HG03159 (cell line): ENCODE data around the gene MTHFD2.
"Not testable (repeated sequence)": the region's sequence is repeated elsewhere in the genome, so short reads cannot be mapped to it uniquely, and the experiment has no call there.

Source experiments
- ATAC-seq: cut with Tn5 transposase; IDR thresholded peaks from one replicate; pipeline ENCODE4 v1.9.1; 2021; ENCODE audit warnings: mild to moderate bottlenecking, moderate library complexity; ENCODE audit not compliant: unreplicated experiment

The MTHFD2 gene

DNA sequence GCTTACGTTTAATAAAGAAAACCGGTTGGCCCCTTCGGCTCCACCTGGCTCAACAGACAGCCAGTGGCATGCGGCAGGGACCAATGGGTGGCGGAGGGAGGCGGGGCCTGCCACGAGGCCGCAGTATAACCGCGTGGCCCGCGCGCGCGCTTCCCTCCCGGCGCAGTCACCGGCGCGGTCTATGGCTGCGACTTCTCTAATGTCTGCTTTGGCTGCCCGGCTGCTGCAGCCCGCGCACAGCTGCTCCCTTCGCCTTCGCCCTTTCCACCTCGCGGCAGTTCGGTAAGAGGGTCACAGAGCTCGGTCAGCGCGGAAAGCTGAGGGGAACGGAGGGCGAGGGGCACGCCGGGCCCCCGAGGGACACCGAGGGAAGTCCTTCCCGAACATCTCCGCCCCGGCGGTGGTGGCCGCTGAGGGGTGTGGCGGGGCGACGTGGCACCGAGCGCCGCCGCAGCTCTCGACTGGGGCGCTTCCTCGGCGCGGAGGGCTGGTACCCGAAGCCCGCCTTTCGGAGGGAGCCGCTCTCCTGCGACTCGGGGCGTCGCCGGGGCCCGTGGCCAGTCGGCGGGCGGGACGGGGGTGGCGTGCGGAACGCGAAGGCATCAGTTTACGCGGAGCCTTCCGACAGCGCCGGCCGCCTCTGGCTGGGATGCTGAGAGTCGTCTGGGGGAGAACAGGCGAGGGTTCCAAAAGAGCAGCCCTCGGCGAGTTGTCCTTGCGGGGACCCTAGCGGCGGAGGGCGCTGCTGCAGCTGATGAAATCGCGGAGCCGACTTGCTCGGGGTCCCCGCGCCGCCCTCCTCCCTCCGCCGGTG, at the start of gene MTHFD2:
Gene MTHFD2, plus strand, starts transcription at position 155 of the 814 bp plus-strand sequence. Its CDS starts 27 bp downstream, at position 182.
- ATAC-seq, result peak; percentile 87

DNA sequence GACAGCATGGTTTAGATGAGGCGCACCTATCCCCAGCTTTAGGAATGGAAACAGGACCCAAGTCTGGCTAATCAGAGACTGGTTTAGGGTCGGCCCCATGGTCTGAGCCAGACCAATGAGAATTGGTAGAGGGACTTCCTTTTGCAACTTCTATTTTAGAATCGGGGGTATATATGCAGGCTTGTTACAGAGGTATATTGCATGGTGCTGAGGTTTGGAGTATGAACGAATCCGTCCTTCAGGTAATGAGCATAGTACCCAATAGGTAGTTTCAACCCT, 49.2 kb upstream of the MTHFD2 start:
- no peak for ATAC-seq

DNA sequence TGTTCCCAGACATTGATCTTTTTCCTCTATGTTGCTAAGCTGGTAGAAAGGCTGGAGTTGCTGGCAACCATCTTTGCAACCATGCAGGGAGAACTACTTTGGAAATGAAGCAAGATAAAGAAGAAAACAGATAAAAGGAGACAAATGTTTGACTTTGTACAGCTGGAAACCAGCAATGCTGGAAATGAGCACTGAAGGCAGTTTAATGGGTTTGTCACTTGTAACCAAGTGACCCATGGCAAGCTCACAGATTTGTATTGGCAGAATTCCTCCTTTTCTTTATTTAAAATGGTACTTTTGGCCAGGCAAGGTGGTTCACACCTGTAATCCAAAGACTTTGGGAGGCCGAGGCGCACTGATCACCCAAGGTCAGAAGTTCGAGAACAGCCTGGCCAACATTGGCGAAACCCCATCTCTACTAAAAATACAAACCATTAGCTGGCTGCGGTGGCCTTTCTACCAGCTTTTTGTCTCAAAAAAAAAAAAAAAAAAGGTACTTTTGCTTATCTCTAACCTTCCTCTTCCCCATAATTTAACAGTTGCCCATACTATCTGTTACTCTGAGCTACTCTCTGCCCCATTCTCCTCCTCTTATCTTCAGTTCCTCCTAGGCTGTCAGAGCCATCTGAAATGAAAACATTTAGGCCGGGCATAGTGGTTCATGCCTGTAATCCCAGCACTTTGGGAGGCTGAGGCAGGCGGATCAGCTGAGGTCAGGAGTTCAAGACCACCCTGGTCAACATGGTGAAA, 48.7 kb upstream of the MTHFD2 start:
- ATAC-seq, result no peak

DNA sequence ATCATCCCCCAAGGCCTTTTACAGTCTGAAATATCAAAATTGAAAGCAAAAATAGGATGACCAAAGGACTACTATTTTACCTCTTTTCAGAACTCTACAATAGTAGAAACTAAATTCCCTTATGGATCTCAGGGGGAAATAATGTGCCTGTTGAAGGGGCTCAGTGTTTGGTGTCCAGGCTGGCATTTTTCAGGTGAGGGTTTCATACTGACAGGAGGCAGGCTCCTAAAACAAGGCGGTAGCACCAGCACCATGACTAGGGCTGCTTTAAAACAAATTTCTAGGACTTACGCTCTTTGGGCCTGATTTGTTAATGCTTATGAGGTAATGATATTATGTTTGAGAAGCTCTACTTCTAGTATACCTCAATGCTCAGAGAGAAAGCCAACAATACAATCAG, 45.5 kb upstream of the MTHFD2 start:
- ATAC-seq, result no peak

DNA sequence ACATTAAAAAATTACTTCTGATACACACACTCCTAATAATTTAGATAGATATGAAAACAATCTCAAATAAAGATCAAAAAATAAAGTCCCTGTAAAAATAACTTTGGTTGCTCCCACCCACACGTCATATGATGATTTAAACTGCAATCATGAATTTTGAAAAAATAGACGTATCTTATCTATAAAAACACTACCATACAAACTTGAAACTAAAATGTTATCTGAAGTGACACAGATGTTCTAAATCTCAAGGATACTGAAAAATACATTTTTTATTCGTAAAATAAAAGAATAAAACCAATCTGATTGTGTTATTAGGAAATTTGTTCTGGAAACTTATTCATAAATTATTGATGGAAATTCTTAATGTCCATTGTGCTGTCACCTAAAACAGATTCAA, 42.6 kb upstream of the MTHFD2 start:
- ATAC-seq, result no peak

DNA sequence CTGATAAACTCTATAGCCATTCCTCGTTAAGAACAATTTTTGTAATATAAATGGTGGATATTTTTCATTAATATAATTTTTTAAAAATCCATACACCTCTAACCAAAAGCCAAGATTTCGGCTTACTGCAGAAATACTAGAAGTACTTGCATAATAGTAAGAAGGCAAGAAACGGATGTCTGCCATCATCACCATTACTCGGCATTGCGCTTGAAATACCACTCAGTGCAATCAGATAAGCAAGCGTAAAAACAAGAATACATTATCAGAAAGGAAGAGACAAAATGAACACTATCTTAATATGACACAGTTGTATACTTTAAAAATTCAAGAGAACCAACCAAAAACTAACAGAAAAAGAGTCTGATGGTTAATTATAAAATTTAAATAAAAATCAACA, 35.5 kb upstream of the MTHFD2 start:
- no peak for ATAC-seq

DNA sequence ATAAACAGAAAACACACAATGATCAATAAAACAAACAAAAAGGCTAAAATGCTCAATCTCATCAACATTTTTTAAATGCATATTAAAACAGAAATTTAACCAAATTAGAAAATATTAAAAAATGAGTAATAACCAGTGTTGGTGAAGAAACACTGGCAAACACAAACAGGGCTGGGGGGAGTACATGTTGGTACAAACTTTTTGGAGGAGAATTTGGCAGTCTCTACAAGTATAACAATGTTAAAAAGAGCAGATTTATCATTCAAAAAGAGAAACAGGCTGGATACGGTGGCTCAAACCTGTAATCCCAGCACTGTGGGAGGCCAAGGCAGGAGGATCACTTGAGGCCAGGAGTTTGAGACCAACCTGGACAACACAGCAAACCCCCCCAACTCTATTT, 33.7 kb upstream of the MTHFD2 start:
- ATAC-seq, result no peak

DNA sequence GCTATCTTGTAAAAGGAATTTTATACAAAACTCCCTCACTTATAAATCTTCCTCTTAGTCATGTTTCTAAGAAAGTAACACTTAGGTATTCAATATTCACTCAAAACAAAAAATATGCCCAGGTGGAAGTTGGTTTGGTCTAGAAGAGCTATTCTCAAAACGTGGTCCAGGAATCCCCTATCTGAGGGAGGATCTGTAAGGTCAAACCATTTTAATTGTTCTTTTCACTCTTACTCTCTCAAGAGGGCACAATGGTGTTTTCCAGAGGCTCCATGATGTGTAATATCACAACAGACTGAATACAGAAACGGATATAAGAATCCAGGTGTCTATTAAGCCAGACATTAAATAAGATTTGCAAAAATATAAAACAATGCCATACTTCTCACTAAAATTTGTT, 29.7 kb upstream of the MTHFD2 start:
- no peak for ATAC-seq

DNA sequence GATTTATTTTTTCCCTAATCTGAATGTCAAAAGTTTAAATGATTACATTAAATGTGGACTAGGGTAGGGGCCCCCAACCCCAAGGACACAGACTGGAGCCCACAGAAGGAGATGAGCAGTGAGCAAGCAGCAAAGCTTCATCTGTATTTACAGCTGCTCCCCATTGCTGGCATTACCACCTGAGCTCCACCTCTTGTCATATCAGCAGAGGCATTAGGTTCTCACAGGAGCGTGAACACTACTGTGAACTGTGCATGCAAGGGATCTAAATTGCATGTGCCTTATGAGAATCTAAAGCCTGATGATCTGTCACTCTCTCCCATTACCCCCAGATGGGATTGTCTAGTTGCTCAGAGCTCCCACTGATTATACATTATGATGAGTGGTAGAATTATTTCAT, 23.5 kb upstream of the MTHFD2 start:
- no peak for ATAC-seq

DNA sequence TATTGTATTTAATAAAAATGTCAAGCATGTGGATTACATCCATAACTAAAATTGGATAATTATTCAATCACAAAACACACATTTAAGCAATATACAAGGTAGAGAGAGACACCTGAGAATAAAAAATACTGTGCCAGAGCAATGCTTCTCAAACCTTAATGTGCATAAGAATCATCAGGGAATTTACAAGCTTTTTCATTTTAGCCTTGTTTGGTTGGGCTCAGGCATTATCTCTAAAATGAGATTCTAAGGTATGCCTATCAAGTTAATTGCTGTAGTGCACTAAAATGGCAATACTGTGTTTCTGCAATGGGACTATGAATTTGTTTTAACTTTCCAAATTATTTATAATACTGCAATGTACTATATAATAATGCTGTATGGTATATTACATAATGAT, 20.7 kb upstream of the MTHFD2 start:
- ATAC-seq, result no peak

DNA sequence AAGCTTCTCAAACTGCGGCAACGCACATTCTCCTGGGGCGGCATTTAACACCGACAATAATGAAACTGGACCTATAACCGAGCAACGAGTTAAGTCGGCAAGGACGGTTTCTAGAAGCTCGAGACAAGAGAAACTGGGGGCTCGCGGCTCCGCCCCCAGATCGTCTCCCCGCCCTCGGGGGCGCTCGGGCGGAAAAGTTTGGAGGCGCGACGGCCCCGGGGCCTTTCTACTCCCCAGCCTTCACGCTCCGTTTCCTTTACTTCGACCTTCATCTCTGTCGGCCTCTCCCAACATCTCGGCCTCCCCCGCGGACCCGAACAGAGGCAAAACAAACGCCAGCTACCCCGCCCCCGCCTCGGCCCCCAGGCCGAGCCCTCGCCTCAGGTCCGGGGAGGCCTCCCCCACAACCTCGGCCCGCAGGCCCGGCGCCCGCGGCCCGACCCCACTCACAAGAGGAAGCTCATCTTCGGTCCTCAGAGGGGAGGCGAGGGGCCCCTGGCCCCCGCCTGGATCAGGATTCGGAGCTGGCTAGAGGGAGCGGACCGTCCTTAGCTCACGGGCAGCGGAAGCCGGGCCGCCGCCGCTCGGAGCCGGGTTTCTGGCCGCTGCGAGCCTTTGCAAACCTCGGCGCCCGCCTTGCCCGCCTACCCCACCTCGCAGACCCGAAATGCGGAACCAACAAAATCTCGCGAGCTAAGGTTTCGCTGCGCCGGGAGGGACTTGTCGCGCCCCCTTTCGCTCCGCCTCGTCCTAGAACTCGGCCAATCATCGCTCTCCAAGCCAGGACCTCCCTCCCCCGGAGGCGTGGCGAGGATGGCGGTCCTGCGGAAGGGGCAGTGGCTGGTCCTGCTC, 20.0 kb upstream of the MTHFD2 start, which contains the start of gene MOB1A:
Gene MOB1A, minus strand, starts transcription at position 669 of the 852 bp plus-strand sequence. Its CDS starts 205 bp downstream, at position 464.
- peak; percentile 82 for ATAC-seq

DNA sequence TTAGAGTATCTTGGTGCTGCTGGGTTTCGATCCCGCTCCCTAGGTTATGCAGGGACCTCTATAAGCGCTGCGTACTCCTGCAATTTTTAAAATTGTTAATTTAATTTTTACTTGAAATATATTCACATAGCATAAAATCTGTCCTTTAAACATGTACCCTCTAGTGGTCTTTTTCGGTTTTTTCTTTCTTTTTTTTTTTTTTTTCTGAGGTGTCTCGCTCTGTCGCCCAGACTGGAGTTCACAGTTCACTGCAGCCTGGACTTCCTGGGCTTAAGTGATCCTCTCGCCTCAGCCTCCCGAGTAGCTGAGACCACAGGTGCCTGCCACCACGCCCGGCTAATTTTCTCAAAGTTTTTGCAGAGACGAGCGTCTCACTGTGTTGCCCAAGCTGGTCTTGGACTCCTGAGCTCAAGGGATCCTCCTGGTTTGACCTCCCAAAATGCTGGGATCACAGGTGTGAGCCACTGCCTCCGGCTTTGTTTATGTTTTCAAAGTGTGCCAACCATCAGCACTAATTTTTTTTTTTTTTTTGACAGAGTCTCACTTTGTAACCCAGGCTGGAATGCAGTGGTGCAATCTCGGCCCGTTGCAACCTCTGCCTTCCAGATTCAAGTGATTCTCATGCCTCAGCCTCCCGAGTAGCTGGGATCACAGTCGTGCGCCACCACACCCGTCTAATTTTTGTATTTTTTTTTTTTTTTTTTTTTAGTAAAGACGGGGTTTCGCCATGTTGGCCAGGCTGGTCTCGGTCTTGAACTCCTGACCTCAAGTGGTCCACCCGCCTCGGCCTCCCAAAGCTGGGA, 19.2 kb upstream of the MTHFD2 start:
- ATAC-seq, result peak; percentile 19

DNA sequence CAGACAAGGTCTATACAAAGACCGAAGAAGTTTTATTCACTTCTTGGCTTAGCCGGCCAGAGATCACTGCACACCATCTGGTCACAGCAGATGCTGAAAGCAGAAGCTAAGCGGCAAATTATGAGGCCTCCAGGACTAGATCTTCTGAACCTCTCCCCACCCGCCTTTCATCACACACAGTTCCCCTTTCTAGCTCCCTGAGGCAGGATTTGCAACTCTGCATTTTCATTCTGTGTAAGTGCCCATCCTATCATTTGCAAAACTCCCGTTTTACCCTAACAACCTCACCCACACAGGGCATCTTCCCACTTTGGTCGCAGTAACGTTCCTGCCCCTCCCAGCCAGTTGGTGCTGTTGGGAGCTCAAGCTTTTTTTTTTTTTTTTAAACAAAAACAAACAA, 16.7 kb upstream of the MTHFD2 start:
- peak; percentile 28 for ATAC-seq

DNA sequence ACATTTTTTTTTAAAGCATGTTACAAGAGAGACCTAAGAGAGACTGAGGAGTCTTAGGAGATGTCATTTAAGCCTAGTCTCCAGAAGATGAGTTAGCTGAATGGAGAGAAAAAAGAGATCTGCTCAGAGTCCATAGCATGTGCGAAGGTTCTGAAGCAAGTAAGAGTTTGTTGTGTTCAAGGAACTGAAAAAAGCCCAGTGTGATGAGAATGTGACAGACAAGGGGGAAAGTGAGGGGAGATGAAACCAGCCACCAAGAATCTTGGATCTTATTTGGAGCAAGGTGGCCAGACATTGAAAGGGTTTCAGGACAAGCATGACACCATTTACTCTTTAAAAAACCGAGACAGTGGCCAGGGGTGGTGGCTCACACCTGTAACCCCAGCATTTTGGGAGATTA, 14.5 kb upstream of the MTHFD2 start:
- ATAC-seq, result no peak

DNA sequence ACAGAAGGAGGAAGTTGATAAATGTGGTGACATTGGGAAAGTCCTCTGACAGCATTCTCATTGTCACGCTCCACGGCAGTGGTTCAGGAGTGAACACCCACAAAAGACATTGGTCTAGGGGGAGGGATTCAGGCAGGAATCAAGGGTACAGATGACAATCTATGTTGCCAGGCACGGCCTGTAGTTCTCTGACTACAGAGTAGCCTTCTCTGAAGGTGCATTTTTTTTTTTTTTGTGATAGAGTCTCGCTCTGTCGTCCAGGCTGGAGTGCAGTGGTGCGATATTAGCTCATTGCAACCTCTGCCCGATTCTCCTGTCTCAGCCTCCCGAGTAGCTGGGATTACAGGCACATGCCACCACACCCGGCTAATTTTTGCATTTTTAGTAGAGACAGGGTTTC, 12.4 kb upstream of the MTHFD2 start:
- ATAC-seq, result peak; percentile 52

DNA sequence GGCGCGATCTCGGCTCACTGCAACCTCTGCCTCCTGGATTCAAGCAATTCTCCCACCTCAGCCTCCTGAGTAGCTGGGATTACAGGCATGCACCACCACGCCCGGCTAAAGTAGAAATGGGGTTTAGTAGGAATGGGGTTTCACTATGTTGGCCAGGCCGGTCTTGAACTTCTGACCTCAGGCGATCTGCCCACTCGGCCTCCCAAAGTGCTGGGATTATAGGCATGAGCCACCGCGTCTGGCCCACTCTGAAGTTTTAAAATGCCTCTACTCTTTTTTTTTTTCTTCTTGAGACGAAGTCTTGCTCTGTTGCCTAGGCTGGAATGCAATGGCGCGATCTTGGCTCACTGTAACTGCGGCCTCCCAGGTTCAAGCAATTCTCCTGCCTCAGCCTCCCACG, 11.7 kb upstream of the MTHFD2 start:
- ATAC-seq, result not testable (repeated sequence)

DNA sequence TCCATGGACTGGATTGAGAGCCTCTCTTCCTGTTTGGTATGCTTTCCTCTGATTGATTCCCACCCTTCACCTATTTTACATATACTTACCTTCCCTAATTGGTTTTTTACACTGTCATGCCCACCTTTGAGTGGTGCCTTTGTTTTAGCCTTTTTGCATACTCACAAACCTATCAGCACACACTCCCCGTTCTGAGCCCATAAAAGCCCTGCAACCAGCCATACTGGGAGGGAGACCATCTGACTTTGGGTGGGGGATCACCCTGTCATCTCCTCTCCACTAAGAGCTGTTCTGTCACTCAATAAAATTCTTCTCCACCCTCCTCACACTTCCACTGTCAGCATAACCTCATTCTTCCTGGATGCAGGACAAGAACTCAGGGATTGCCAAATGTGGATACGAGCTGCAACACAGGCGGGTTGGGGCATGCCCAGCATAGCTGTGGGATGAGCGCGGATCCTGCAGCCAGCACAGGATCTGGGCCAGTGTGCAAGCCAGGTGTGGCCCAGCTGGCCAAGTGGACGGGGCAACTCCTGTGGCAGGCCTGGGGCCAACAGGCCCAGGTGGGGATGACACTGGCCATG, 10.3 kb upstream of the MTHFD2 start:
- ATAC-seq, result no peak

DNA sequence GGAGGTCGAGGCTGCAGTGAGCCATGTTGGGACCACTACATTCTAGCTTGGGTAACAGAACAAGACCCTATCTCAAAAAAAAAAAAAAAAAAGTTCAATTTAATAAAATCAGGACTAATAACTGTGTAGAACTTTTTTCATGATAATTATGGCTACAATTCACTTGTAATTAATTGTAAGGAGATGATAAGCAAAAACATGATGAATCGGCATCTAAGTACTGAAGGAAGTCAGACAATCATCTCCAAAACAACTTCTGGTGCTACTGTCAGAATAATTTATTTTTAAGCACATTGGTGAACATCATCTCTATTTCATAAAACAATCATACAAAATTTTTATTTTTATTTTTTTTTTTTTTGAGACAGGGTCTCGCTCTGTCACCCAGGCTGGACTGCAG, 9.7 kb upstream of the MTHFD2 start:
- no peak for ATAC-seq

DNA sequence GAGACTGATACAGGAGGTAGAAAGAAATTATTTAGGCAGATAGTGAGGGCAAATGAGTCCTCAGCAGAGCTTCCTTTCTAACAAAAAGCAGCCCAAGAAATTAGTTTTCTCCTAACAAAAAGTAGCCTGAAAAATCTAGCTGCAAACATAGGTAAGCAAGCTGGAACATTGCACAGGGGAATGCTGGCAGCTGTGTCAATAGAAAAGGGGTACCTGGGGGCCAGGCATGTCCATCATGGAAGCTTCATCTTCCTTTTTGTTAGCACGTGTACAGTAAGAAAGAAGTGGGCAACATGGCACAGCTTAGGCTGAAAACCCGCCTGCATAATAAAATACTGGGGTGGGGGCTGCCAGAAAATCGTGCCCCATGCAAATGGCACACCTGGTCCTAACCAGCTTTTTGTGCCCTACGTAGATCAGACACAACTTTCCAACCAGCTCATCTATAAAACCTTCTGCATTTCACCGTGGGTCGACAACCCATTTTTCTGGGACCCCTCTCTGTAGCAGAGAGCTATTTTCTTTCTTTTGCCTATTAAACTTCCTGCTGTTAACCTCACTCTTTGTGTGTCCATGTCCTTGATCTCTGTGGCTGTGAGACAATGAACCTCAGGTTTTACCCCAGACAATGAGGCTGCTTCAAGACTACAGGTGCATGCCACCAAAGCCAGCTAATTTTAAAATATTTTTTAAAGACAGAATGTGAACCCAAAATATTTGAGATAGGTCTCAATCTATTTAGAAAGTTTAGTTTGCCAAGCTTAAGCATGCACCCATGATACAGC, 6.6 kb upstream of the MTHFD2 start:
- no peak for ATAC-seq

DNA sequence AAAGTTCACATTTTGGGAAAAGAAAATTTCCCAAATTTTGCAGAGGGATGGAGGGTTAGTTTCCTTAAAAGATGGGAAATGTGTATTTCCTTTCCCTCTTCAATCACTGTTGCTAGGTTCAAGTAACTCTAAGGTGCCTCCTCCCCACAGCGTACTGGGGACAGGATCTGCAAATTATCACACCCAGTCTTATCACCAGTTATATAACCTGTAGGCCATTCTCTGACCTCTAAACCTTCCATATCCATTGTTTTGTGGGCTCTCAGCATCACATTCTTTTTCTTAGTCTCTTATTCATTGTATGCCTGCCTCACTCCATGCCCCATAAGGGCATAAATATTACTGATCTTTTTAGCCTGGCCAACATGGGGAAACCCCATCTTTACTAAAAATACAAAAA, 3.6 kb upstream of the MTHFD2 start:
- no peak for ATAC-seq
